HUES48 (cell line): ENCODE data around the gene KLRD1.
"Not testable (repeated sequence)": the region's sequence is repeated elsewhere in the genome, so short reads cannot be mapped to it uniquely, and the experiment has no call there.

ENCODE experiments used
- H3K27ac ChIP-seq: one replicate; pipeline ENCODE4 v1.7.0; 2013; ENCODE audit warnings: low read depth, low read length, inconsistent platforms
- H3K27me3 ChIP-seq: 2 replicates; pipeline ENCODE4 v1.6.1; 2013; ENCODE audit warnings: mild to moderate bottlenecking, low read length; ENCODE audit not compliant: control insufficient read depth, insufficient read depth
- H3K36me3 ChIP-seq: 2 replicates; pipeline ENCODE4 v1.6.1; 2013; ENCODE audit warnings: low read length; ENCODE audit not compliant: control insufficient read depth, insufficient read depth
- H3K4me1 ChIP-seq: 2 replicates; pipeline ENCODE4 v1.6.1; 2013; ENCODE audit warnings: mild to moderate bottlenecking, low read length; ENCODE audit not compliant: control insufficient read depth, insufficient read depth
- H3K4me3 ChIP-seq: 2 replicates; pipeline ENCODE4 v1.5.1; 2013; ENCODE audit warnings: mild to moderate bottlenecking, low read depth, low read length
- H3K9ac ChIP-seq: 2 replicates; pipeline ENCODE4 v1.6.1; 2013; ENCODE audit warnings: mild to moderate bottlenecking, low read depth, low read length, moderate library complexity
- H3K9me3 ChIP-seq: 2 replicates; pipeline ENCODE4 v1.6.1; 2013; ENCODE audit warnings: low read length; ENCODE audit not compliant: control insufficient read depth, insufficient read depth

Gene KLRD1

DNA sequence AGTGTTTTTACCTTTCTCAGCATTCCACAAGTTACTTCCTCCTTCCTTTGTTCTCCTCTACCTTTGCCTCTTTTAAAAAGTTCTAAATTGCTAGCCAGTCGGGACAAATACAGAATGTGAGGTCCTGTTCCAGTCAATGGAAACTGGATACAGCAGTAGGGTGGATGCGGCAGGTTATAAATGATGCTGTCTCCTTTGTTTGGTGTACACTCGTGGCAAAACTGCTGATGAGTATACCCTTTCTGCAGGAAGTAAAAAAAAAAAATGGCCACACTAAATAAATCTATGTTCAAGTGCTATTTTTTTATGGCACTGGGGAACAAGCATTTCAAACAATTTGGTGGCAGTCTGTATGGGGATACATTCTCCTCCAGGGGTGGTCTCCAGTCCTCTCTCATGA, 54.7 kb downstream of the KLRD1 start:
- H3K27me3 ChIP-seq, result no peaks in the 10 kb centered on the region
- peaks cover 56% of the 10 kb centered on the region for H3K4me1 ChIP-seq
- H3K36me3 ChIP-seq, result no peaks in the 10 kb centered on the region
- no peak overlapping the region for H3K4me3 ChIP-seq
- H3K27ac ChIP-seq, result no peak overlapping the region
- 0 out of 2 replicates have a peak, but pooled peaks cover under 1% of the 10 kb centered on the region for H3K9me3 ChIP-seq
- H3K9ac ChIP-seq, result no peak overlapping the region

DNA sequence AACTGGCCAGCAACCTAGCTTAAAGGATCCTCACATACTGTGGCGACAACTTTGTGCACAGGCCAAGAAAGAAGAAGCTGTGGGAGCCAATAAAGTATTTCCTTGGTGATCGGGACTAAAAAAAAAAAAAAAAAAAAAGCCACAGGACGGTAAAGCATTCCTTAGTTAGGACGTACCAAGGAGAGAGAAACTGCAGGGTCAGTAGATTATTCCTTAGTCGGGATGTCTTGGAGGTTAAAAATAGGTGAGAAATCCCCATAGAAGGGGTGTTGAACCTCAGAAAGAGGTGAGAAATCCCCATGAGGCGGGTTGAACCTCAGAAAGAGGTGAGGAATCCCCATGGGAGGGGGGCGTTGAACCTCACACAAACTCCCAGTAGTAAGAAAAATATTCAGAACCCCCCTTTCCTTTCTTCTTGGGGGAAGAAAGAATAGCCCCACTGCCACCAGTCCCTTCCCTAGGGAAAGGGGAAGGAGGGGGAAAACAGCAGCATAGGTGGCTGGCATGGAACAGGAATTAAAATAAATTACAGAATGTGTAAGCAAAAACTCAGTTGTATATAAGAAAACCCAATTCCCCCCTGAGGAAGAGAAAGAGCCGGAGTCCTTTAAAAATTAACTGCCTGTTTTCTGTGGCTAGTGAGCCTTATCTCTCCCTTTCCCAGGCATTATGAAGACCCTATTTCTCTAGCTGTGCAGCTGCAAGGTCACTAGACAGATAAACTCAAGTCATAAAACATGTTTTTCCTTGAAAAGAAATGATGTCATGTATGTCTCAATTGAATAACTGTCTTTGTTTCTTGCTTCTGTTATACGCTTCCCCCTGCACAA, 55.4 kb downstream of the KLRD1 start:
- Histone ChIP-seq H3K9me3 (0 out of 2 replicates have a peak, but pooled peaks cover 4% of the 10 kb centered on the region), H3K9ac (no peak overlapping the region), H3K4me3 (no peak overlapping the region), H3K27me3 (no peaks in the 10 kb centered on the region), H3K4me1 (peaks cover 56% of the 10 kb centered on the region), H3K27ac (no peak overlapping the region), H3K36me3 (no peaks in the 10 kb centered on the region)

DNA sequence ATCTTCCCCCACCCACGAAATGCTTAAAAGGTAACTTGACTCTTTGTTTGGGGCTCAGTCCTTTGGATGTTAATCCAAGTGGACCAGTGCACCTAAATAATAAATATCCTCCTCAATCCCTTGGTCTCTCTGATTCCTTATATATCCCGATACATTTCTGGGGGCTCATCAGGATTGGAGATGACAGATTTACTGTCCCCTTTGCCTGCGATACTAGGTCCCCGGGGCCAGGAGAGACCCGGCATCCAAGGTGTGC, 55.9 kb downstream of the KLRD1 start:
- no peaks in the 10 kb centered on the region for H3K27me3 ChIP-seq
- no peak overlapping the region for H3K9ac ChIP-seq
- H3K4me3 ChIP-seq, result peak overlapping the region; percentile 63
- no peak overlapping the region for H3K27ac ChIP-seq
- 0 out of 2 replicates have a peak, but pooled peaks cover 4% of the 10 kb centered on the region for H3K9me3 ChIP-seq
- H3K4me1 ChIP-seq, result peaks cover 56% of the 10 kb centered on the region
- no peaks in the 10 kb centered on the region for H3K36me3 ChIP-seq

DNA sequence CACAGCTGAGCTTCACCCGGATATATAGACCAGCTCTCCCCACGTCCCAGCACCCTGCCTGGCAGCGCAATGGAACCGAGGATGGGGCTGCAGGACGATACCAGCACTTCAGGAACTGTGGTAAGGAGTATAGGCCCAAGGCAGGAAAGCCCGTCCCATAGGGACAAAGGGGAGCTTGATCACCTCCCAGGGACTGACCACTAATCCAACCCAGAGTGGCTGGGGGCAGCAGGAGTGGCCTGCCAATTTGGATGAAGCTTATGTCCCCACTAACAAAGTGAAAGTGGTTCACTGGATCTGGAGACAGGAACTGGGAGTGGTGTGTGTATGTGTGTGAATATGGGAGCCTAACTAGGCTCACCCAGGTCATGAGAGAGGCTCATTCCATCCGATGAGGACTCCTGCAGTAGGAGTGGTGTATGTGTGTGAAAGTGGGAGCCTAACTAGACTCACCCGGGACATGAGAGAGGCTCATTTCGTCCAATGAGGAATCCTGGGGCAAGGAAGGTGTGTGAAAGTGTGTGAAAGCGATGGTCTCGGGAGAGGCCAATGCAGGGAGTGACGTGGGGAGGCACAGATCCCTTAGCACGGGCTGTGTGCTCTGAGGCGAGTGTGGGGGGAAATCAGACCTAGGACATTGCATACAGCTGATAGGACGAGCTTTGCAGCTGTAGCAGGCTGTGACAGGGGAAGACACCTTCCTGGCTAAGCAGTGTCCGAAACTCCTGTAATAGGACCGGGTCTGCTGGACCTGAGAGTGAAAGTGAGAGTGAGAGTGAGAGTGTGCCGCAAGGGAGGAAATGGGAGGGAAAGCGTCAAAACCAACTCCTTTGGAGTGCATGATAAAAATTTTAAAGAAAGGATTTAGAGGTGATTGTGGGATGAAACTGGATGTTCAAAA, 56.5 kb downstream of the KLRD1 start:
- peak overlapping the region; percentile 26 for H3K9ac ChIP-seq
- H3K27ac ChIP-seq, result peak overlapping the region; percentile 65
- H3K9me3 ChIP-seq, result 0 out of 2 replicates have a peak, but pooled peaks cover 4% of the 10 kb centered on the region
- peaks cover 56% of the 10 kb centered on the region for H3K4me1 ChIP-seq
- H3K4me3 ChIP-seq, result peak overlapping the region; percentile 63
- no peaks in the 10 kb centered on the region for H3K36me3 ChIP-seq
- H3K27me3 ChIP-seq, result no peaks in the 10 kb centered on the region

DNA sequence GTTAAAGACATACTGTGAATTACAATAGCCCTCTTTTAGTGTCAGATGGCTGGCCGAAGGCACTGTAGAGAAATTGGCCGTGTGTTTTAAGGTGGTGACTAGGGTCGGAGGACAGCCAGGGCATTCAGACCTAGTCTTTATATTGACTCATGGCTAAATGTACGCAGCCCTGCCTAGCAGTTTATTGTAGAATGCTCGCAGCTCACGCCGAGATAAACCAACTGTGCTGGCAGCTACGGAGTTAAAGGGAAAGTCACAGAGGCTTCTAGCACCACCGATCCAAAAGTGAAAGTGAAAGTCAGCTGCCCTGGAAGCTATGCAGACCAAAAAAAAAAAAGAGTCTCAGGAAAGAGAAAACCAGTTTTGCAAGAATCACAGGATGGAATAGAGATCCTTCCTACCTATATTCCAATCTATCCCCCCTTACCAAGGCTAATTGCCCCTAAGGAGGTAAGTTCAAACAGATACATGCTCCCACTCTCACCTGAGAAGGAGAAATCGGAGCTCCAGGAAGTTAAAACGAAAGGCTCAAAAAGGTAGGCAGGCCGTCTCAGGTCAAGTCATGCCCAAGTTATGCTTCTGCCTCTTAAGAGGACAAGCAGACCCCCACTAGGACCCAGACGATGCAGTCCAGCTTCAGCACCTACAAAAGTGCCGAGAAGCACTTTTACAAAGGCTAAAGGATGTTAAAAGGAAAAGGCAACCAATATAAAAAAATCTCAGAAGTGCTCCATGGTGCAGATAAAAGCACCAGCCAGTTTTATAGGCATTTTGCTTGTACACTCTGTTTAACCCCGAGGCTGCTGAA, 57.3 kb downstream of the KLRD1 start:
- Histone ChIP-seq H3K9me3 (0 out of 2 replicates have a peak, but pooled peaks cover 4% of the 10 kb centered on the region), H3K36me3 (no peaks in the 10 kb centered on the region), H3K27me3 (no peaks in the 10 kb centered on the region), H3K27ac (peak overlapping the region; percentile 65), H3K4me3 (peak overlapping the region; percentile 63), H3K9ac (peak overlapping the region; percentile 56), H3K4me1 (peaks cover 53% of the 10 kb centered on the region)

DNA sequence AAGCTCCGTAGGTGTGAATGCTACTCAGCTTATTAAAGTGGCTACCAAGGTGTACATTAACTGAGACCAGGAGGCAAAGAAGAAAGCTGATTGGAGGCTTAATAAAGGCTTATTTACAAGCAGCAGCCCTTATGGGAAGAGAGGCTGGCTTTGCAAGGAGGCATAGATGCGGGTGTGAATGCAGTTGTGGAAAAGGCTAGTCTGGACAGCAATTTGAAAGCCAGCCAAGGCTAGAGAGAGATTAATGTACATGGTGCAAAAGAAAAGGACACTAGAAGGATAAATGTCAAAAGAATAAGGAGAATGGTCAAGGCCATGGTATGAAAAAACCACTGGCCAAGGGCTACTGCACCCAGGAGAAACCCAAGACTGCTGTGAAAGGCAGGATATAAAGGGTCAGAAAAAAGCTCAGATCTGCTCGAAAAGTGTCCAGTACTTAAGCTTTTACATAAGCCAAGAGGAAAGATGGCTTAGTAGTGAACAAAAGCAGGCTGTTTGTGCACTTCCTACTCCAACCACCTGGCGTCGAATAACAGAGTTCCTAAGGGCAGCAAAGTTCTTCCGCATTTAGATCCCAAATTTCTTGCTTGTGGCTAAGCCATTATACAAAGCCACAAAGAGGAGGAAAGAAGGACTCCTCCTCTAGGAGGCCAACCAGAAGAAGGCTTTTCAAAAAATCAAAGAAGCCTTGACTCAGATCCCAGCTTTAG, 58.2 kb downstream of the KLRD1 start:
- 0 out of 2 replicates have a peak, but pooled peaks cover 4% of the 10 kb centered on the region for H3K9me3 ChIP-seq
- peak overlapping the region; percentile 63 for H3K4me3 ChIP-seq
- no peak overlapping the region for H3K9ac ChIP-seq
- H3K27me3 ChIP-seq, result no peaks in the 10 kb centered on the region
- peaks cover 50% of the 10 kb centered on the region for H3K4me1 ChIP-seq
- H3K36me3 ChIP-seq, result no peaks in the 10 kb centered on the region
- peak overlapping the region; percentile 65 for H3K27ac ChIP-seq

DNA sequence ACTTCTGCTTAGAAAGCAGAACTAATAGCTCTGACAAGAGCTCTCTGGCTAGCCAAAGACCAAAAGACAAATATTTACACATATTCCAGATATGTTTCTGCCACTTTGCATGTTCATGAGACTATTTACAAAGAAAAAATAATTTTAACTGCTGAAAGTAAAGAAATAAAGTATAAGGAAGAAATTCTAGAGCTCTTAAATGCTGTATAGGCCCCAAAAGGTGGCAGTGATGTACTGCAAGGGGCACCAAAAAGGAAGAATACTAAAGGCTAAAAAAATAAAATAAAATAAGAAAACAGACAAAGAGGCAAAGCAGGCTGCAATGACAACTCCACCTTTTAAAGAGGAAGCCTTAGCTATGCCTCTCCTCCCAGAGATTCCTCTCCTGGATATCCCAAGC, 59.2 kb downstream of the KLRD1 start:
- Histone ChIP-seq H3K36me3 (no peaks in the 10 kb centered on the region), H3K4me3 (no peak overlapping the region), H3K27ac (no peak overlapping the region), H3K9me3 (0 out of 2 replicates have a peak, but pooled peaks cover 4% of the 10 kb centered on the region), H3K4me1 (peaks cover 47% of the 10 kb centered on the region), H3K9ac (no peak overlapping the region), H3K27me3 (no peaks in the 10 kb centered on the region)

DNA sequence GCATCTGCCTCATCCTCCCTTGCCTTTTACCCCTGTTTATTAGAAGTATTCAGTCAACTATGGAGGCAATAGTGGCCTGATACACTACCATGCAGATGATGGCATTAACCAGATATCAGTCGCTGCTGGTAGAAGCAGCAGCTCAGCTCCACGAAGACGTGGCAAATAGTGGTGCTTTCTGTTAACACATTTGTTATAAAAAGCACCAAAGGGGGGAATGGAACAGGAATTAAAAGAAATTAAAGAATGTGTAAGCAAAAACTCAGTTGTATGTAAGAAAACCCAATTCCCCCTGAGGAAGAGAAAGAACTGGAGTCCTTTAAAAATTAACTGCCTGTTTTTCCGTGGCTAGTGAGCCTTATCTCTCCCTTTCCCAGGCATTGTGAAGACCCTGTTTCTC, 60.0 kb downstream of the KLRD1 start:
- H3K9ac ChIP-seq, H3K36me3 ChIP-seq: not testable (repeated sequence)
- H3K4me1 ChIP-seq, result peaks cover 44% of the 10 kb centered on the region

DNA sequence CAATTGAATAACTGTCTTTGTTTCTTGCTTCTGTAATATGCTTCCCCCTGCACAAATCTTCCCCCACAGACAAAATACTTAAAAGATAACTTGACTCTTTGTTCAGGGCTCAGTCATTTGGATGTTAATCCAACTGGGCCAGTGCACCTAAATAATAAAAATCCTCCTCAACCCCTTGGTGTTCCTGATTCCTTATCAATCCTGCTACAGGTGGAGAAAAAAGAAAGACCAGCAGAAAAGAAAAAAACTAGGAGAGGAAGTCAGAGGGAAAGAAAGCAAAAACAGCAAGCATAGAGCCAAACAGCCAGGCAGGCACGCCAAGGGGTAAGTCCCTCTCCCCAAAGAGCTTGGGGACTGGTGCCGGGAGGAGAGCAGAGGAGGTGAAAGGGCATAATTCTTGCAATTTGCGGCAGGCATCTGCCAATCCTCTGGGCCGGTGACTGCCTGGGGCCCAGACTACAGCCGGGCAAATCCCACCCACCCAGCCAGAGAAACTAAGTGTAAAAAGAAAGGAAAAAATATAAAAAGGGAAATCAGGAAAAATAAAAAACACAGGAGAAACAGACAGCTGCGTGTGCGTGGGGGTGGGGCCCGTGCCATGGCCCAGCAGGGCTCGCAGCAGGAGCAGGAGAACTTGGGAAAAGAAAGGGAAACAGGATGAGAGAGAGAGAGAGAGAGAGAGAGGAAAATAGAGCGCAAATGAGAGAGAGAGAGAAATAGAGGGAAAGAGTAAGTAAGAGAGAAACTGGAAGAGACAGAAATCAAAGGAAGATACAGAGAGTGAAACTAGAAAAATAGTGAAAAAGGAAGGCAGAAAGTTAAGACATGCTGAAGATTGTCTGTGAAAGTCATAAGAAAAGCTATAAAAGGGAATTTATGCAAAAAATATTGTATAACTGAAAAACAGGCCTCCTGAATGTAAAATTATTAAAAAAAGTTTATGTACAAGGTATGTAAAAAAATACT, 60.8 kb downstream of the KLRD1 start:
- H3K9ac ChIP-seq, result no peak overlapping the region
- H3K27ac ChIP-seq, result no peak overlapping the region
- H3K36me3 ChIP-seq, result no peaks in the 10 kb centered on the region

More for the DNA sequence above, 60.0 kb downstream of the KLRD1 start:
- H3K27ac ChIP-seq, H3K4me3 ChIP-seq, H3K27me3 ChIP-seq, H3K9me3 ChIP-seq: not testable (repeated sequence)

More for the DNA sequence above, 60.8 kb downstream of the KLRD1 start:
- peaks cover 40% of the 10 kb centered on the region for H3K4me1 ChIP-seq
- no peaks in the 10 kb centered on the region for H3K27me3 ChIP-seq
- no peak overlapping the region for H3K4me3 ChIP-seq
- 0 out of 2 replicates have a peak, but pooled peaks cover 4% of the 10 kb centered on the region for H3K9me3 ChIP-seq
